ENCODE measurements around the gene ATE1.

The ATE1 gene

GRCh38 chr10:121974019-121974534, 46.2 kb upstream of the ATE1 start:
- TF ChIP-seq USF1 (IDR thresholded peaks at IDR 0.05) (no peak), RAD21 (IDR thresholded peaks at IDR 0.05; ENCODE audit: low read depth) (no peak), NFIC (IDR thresholded peaks at IDR 0.05) (no peak), CREB1 (IDR thresholded peaks at IDR 0.05; ENCODE audit: low read depth) (no peak), EP300 (IDR thresholded peaks at IDR 0.05; ENCODE audit: borderline replicate concordance) (no peak), TEAD4 (IDR thresholded peaks at IDR 0.05) (no peak), YY1 (IDR thresholded peaks at IDR 0.05; ENCODE audit: low read depth) (no peak), CEBPB (IDR thresholded peaks at IDR 0.05) (no peak; the same call in 1 of the 2 replicates)

DNA sequence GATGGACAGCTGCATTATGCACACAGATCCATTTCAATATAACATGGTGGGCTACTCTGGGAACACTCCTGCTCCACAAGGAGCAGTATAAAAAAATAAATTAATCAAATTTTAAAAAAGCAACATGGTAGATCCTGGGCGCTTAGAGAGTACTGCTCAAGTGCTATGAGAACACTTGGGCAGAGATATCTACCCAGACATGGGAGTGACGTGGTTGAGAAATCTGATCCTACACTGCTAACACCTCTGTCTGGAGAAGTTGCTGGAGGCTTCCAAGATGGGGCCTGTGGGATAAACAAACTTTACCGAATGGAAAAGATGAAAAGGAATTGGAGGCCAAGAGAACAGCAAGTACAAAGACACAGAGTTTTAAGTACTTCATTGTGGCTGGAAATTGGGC, 38.2 kb upstream of the ATE1 start:
- TF ChIP-seq CREB1 (IDR thresholded peaks at IDR 0.05; ENCODE audit: low read depth) (no peak), MAX (IDR thresholded peaks at IDR 0.05) (no peak), YY1 (IDR thresholded peaks at IDR 0.05; ENCODE audit: low read depth) (no peak), TEAD4 (IDR thresholded peaks at IDR 0.05) (no peak), EGR1 (IDR thresholded peaks at IDR 0.05) (no peak), ZBTB7A (IDR thresholded peaks at IDR 0.05; ENCODE audit: low read depth) (no peak), RAD21 (IDR thresholded peaks at IDR 0.05; ENCODE audit: low read depth) (no peak), FOXM1 (IDR thresholded peaks at IDR 0.05; ENCODE audit: borderline replicate concordance, low read depth) (no peak), CEBPB (IDR thresholded peaks at IDR 0.05) (no peak), EP300 (IDR thresholded peaks at IDR 0.05; ENCODE audit: borderline replicate concordance) (no peak), TCF12 (IDR thresholded peaks at IDR 0.05; ENCODE audit: low read depth) (no peak), USF1 (IDR thresholded peaks at IDR 0.05) (no peak), TAF1 (IDR thresholded peaks at IDR 0.05; ENCODE audit: low read depth) (no peak), NFIC (IDR thresholded peaks at IDR 0.05) (no peak)
- TF ChIP-seq, protein P1, sequence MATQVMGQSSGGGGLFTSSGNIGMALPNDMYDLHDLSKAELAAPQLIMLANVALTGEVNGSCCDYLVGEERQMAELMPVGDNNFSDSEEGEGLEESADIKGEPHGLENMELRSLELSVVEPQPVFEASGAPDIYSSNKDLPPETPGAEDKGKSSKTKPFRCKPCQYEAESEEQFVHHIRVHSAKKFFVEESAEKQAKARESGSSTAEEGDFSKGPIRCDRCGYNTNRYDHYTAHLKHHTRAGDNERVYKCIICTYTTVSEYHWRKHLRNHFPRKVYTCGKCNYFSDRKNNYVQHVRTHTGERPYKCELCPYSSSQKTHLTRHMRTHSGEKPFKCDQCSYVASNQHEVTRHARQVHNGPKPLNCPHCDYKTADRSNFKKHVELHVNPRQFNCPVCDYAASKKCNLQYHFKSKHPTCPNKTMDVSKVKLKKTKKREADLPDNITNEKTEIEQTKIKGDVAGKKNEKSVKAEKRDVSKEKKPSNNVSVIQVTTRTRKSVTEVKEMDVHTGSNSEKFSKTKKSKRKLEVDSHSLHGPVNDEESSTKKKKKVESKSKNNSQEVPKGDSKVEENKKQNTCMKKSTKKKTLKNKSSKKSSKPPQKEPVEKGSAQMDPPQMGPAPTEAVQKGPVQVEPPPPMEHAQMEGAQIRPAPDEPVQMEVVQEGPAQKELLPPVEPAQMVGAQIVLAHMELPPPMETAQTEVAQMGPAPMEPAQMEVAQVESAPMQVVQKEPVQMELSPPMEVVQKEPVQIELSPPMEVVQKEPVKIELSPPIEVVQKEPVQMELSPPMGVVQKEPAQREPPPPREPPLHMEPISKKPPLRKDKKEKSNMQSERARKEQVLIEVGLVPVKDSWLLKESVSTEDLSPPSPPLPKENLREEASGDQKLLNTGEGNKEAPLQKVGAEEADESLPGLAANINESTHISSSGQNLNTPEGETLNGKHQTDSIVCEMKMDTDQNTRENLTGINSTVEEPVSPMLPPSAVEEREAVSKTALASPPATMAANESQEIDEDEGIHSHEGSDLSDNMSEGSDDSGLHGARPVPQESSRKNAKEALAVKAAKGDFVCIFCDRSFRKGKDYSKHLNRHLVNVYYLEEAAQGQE (IDR thresholded peaks at IDR 0.05; ENCODE audit: low read depth): no peak

DNA sequence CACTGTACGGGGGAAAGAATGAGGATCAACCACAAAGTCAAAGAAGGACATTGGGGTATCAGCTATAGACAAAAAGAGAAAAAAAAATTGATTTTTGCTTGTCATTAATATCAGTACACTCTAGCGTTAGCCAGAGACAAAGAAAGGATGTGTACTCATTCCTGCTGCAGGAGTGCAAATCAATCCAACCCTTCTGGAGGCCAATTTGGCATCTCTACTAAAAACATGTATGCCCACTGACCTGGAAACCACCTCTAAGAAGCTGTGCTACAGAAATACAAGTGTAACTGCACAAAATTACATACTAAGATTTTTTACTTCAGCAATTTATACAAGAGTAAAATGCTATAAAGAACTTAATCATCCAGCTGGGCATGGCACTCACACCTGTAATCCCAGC, 33.6 kb upstream of the ATE1 start:
- TF ChIP-seq RAD21 (IDR thresholded peaks at IDR 0.05; ENCODE audit: low read depth) (no peak), CEBPB (IDR thresholded peaks at IDR 0.05) (no peak), EP300 (IDR thresholded peaks at IDR 0.05; ENCODE audit: borderline replicate concordance) (no peak), TEAD4 (IDR thresholded peaks at IDR 0.05) (no peak), USF1 (IDR thresholded peaks at IDR 0.05) (no peak), TCF12 (IDR thresholded peaks at IDR 0.05; ENCODE audit: low read depth) (no peak), MAX (IDR thresholded peaks at IDR 0.05) (no peak), NFIC (IDR thresholded peaks at IDR 0.05) (no peak)
- TF ChIP-seq, protein P1 (IDR thresholded peaks at IDR 0.05; ENCODE audit: low read depth): no peak

- TF ChIP-seq USF1 (IDR thresholded peaks at IDR 0.05): no peak
- no peak for TF ChIP-seq EP300 (IDR thresholded peaks at IDR 0.05; ENCODE audit: borderline replicate concordance)
- TF ChIP-seq TAF1 (IDR thresholded peaks at IDR 0.05; ENCODE audit: low read depth): no peak
- TF ChIP-seq CREB1 (IDR thresholded peaks at IDR 0.05; ENCODE audit: low read depth): no peak
- TF ChIP-seq TEAD4 (IDR thresholded peaks at IDR 0.05): no peak
- TF ChIP-seq FOXM1 (IDR thresholded peaks at IDR 0.05; ENCODE audit: borderline replicate concordance, low read depth): no peak
- no peak for TF ChIP-seq YY1 (IDR thresholded peaks at IDR 0.05; ENCODE audit: low read depth)
- no peak for TF ChIP-seq MAX (IDR thresholded peaks at IDR 0.05)
- no peak for TF ChIP-seq TCF12 (IDR thresholded peaks at IDR 0.05; ENCODE audit: low read depth)
- TF ChIP-seq ZBTB7A (IDR thresholded peaks at IDR 0.05; ENCODE audit: low read depth): no peak
- TF ChIP-seq EGR1 (IDR thresholded peaks at IDR 0.05): no peak
- TF ChIP-seq RAD21 (IDR thresholded peaks at IDR 0.05; ENCODE audit: low read depth): no peak
- no peak for TF ChIP-seq NFIC (IDR thresholded peaks at IDR 0.05)
- TF ChIP-seq, protein P1 (IDR thresholded peaks at IDR 0.05; ENCODE audit: low read depth): no peak
- TF ChIP-seq CEBPB (IDR thresholded peaks at IDR 0.05): no peak
Measured at GRCh38 chr10:121959671-121960070, 31.8 kb upstream of the ATE1 start.

All from Ishikawa (cell line).